Transverse colon (tissue), 4 donors: ENCODE data around the gene PDIA5. TPM values are rescaled to one million over a fixed set of nuclear protein-coding genes. Genes with fewer than 3 reads are reported as not detected.

Experiments used
- DNase-seq: peaks from one replicate; pipeline ENCODE4 v3.0.0-alpha.2; 2019
- H3K27ac ChIP-seq, 4 donors: fragments of 200-600 bp; sonication (generic); 2 replicates each; pipeline ENCODE4 v1.5.1; 2016 to 2018; ENCODE audit warnings: inconsistent platforms in 4 of 4
- H3K27me3 ChIP-seq: fragments of 200-600 bp; sonication (generic); 2 replicates; pipeline ENCODE4 v1.5.1; 2017; ENCODE audit warnings: inconsistent platforms
- H3K36me3 ChIP-seq, 4 donors: fragments of 200-600 bp; sonication (generic); 2 replicates each; pipeline ENCODE4 v1.5.1; 2017 to 2019; ENCODE audit warnings: inconsistent platforms in 4 of 4
- H3K4me1 ChIP-seq, 4 donors: fragments of 200-600 bp; sonication (generic); 2 replicates each; pipeline ENCODE4 v1.5.1; 2017 to 2020; ENCODE audit warnings: inconsistent platforms in 4 of 4
- H3K4me3 ChIP-seq, 4 donors: fragments of 200-600 bp; sonication (generic); 1 replicate in 1 of 4; 2 replicates in 3 of 4; pipeline versions ENCODE4 v1.5.1 to v1.6.1; 2017 to 2019; ENCODE audit warnings: inconsistent platforms in 4 of 4
- H3K9me3 ChIP-seq, 2 donors: fragments of 200-600 bp; sonication (generic); 2 replicates each; pipeline ENCODE4 v1.5.1; 2017 to 2019; ENCODE audit warnings: inconsistent platforms in 2 of 2
- EP300 ChIP-seq: sonication (generic); formaldehyde crosslinking; IDR thresholded peaks from one replicate; pipeline ENCODE4 v1.6.1; 2017; ENCODE audit warnings: antibody characterized with exemption, low read depth
- POLR2A ChIP-seq: fragments of 450-650 bp; IDR thresholded peaks from one replicate; pipeline ENCODE4 v1.6.1; 2016; ENCODE audit warnings: antibody characterized with exemption, mild to moderate bottlenecking, moderate library complexity
- POLR2AphosphoS5 ChIP-seq, 3 donors: sonication (generic); formaldehyde crosslinking; IDR thresholded peaks; one replicate each; pipeline ENCODE4 v1.6.1; 2016; ENCODE audit warnings: antibody characterized with exemption in 3 of 3
- WGBS, 2 donors: methylation state at CpG; one replicate each; pipeline ENCODE4 v1.1.5; 2018; ENCODE audit warnings: low coverage in 1 of 2; 5-methylcytosine and 5-hydroxymethylcytosine counted together
- in situ Hi-C, 4 donors: fragments of 200-750 bp; cut with MboI; loops; one replicate each; pipeline versions ENCODE4 v1.15.0 to v1.15.1; 2017; ENCODE audit warnings: low sequenced_read_pairs in 3 of 4, low pct_ligation_motif_present in 1 of 4, low pct_unique_long_range_greater_than_20kb in 1 of 4
- intact Hi-C: fragments of 100-400 bp; cut with DNase I; formaldehyde crosslinking; loops from one replicate; pipeline ENCODE4 v1.15.1; 2023; ENCODE audit warnings: low total_unique reads
- total RNA-seq, 4 donors: library from RNA; depleted of rRNA; stranded (reverse); fragments of >200 nt; gene quantifications; one replicate each; pipeline ENCODE4 v1.1.0, GENCODE V29; 2016
- TF ChIP-seq, protein P1 (sequence below), 5 experiments: fragments of 200-600 bp in 3 of 5; fragments of 450-650 bp in 2 of 5; sonication (generic) in 3 of 5; IDR thresholded peaks; 1 replicate in 2 of 5; 2 replicates in 3 of 5; pipeline ENCODE4 v1.5.1; 2016 to 2017; ENCODE audit warnings: antibody characterized with exemption in 5 of 5, inconsistent platforms in 3 of 5, mild to moderate bottlenecking in 2 of 5, moderate library complexity in 1 of 5

Gene PDIA5
- total RNA-seq, 4 donors from 2014 or later, result 17.3 to 185 (median 65.1) TPM

DNA sequence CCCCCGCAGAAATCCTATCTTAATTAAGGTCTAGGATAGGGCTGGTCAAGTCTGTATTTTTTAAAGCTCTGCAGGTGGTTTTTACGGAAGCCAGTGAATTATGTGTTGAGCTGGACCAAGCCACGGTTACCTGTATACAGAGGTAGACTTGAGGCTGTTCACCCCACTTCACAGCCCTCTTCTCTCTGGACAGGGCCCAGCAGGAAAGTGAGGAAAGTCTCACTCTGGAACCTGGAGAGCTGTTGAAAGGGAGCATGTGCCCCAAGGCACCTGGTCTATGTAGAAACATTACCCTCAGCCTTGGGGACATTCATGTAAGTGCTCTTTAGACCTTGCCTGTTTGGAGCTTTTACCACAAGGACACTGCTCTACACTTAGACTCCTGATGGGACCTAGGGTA lies 46.1 kb upstream of the PDIA5 start:
- Histone ChIP-seq H3K4me1 (no peaks in the 10 kb centered on the region), H3K9me3 (no peaks in the 10 kb centered on the region), H3K4me3 (no peak overlapping the region), H3K27ac (no peak overlapping the region), H3K27me3 (peaks cover 43% of the 10 kb centered on the region), H3K36me3 (no peaks in the 10 kb centered on the region)
- DNase-seq, result no peak
- intact Hi-C loops, result loop anchor here (10.0 kb wide), 1 partner anchor 76 kb away; no protein-coding TSS in a partner anchor
- in situ Hi-C loops, result no loop called here
- WGBS, 2 donors, result 90 to 94% methylated on average over 2 to 3 of the region's 3 CpGs
- TF ChIP-seq EP300, result no peak
- TF ChIP-seq POLR2AphosphoS5 (IDR thresholded peaks at IDR 0.05), result no peak
- TF ChIP-seq POLR2A, result no peak
- TF ChIP-seq, protein P1, sequence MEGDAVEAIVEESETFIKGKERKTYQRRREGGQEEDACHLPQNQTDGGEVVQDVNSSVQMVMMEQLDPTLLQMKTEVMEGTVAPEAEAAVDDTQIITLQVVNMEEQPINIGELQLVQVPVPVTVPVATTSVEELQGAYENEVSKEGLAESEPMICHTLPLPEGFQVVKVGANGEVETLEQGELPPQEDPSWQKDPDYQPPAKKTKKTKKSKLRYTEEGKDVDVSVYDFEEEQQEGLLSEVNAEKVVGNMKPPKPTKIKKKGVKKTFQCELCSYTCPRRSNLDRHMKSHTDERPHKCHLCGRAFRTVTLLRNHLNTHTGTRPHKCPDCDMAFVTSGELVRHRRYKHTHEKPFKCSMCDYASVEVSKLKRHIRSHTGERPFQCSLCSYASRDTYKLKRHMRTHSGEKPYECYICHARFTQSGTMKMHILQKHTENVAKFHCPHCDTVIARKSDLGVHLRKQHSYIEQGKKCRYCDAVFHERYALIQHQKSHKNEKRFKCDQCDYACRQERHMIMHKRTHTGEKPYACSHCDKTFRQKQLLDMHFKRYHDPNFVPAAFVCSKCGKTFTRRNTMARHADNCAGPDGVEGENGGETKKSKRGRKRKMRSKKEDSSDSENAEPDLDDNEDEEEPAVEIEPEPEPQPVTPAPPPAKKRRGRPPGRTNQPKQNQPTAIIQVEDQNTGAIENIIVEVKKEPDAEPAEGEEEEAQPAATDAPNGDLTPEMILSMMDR (IDR thresholded peaks at IDR 0.05), result no peak

GRCh38 chr3:123021388-123021787 lies 45.4 kb upstream of the PDIA5 start:
- TF ChIP-seq EP300, result no peak
- TF ChIP-seq, protein P1 (IDR thresholded peaks at IDR 0.05), result no peak
- TF ChIP-seq POLR2AphosphoS5 (IDR thresholded peaks at IDR 0.05), result no peak
- TF ChIP-seq POLR2A, result no peak
- H3K36me3 ChIP-seq, result no peaks in the 10 kb centered on the region
- peaks cover 3 to 4% (median 3%) of the 10 kb centered on the region in 4 donors for H3K4me1 ChIP-seq
- in situ Hi-C loops (no loop called here), intact Hi-C loops (loop anchor here (10.0 kb wide), 1 partner anchor 77 kb away; no protein-coding TSS in a partner anchor)
- no peak for DNase-seq
- no peak overlapping the region for H3K4me3 ChIP-seq
- no peaks in the 10 kb centered on the region for H3K9me3 ChIP-seq
- H3K27me3 ChIP-seq, result peaks cover 50% of the 10 kb centered on the region
- H3K27ac ChIP-seq, result no peak overlapping the region
- WGBS, 2 donors, result 90 to 92% methylated on average over 5 to 7 of the region's 7 CpGs

DNA sequence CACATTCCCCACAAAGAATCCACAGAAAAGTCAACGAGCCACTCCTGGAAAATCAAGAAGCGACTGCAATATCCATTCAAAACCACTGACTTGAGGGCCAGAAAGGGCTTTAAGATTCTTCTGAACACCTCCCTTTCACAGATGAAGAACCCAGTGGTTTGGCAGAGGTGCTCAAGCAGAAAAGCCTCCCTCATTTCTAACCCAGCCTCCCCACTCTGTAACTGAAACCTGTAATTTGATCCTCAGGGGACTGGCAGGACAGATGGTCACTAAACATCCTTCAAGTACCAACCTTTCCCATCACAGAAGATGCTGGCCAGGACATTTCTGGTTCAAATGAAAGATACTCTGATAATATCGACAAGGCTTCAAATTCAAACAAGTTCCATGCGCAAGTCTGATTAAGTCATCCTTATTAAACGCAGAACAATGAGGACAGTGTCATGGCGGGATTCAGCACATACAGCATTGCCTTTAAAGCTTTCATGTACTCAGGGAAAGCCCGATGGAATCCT lies 44.8 kb upstream of the PDIA5 start:
- in situ Hi-C loops (no loop called here), intact Hi-C loops (loop anchor here (10.0 kb wide), 1 partner anchor 77 kb away; no protein-coding TSS in a partner anchor)
- H3K27ac ChIP-seq, result no peak overlapping the region
- H3K4me3 ChIP-seq, result no peak overlapping the region
- TF ChIP-seq, protein P1 (IDR thresholded peaks at IDR 0.05), result no peak
- no peak for TF ChIP-seq POLR2AphosphoS5 (IDR thresholded peaks at IDR 0.05)
- TF ChIP-seq POLR2A, result no peak
- no peak for TF ChIP-seq EP300
- no peaks in the 10 kb centered on the region for H3K9me3 ChIP-seq
- H3K4me1 ChIP-seq, result peaks cover 9 to 11% (median 10%) of the 10 kb centered on the region in 4 donors
- peaks cover 57% of the 10 kb centered on the region for H3K27me3 ChIP-seq
- H3K36me3 ChIP-seq, result no peaks in the 10 kb centered on the region
- DNase-seq, result no peak
- WGBS, 2 donors, result 81 to 82% methylated on average over 7 of the region's 7 CpGs

- H3K4me3 ChIP-seq, result no peak overlapping the region
- in situ Hi-C loops, result no loop called here
- 80 to 88% methylated on average over 1 of the region's 1 CpG for WGBS, 2 donors
- H3K27me3 ChIP-seq, result peaks cover 70% of the 10 kb centered on the region
- intact Hi-C loops, result loop anchor here (10.0 kb wide), 1 partner anchor 79 kb away; no protein-coding TSS in a partner anchor
- TF ChIP-seq, protein P1 (IDR thresholded peaks at IDR 0.05), result no peak
- TF ChIP-seq POLR2AphosphoS5 (IDR thresholded peaks at IDR 0.05) (no peak), POLR2A (no peak), EP300 (no peak)
- peaks cover 12 to 31% (median 23%) of the 10 kb centered on the region in 4 donors for H3K4me1 ChIP-seq
- no peaks in the 10 kb centered on the region for H3K9me3 ChIP-seq
- no peak overlapping the region for H3K27ac ChIP-seq
- H3K36me3 ChIP-seq, result no peaks in the 10 kb centered on the region
- DNase-seq, result no peak
Observed at GRCh38 chr3:123024056-123024455, 42.8 kb upstream of the PDIA5 start.
